ENCODE measurements around the gene THAP12.
"Not testable (repeated sequence)": the region's sequence is repeated elsewhere in the genome, so short reads cannot be mapped to it uniquely, and the experiment has no call there.

Gene THAP12, protein sequence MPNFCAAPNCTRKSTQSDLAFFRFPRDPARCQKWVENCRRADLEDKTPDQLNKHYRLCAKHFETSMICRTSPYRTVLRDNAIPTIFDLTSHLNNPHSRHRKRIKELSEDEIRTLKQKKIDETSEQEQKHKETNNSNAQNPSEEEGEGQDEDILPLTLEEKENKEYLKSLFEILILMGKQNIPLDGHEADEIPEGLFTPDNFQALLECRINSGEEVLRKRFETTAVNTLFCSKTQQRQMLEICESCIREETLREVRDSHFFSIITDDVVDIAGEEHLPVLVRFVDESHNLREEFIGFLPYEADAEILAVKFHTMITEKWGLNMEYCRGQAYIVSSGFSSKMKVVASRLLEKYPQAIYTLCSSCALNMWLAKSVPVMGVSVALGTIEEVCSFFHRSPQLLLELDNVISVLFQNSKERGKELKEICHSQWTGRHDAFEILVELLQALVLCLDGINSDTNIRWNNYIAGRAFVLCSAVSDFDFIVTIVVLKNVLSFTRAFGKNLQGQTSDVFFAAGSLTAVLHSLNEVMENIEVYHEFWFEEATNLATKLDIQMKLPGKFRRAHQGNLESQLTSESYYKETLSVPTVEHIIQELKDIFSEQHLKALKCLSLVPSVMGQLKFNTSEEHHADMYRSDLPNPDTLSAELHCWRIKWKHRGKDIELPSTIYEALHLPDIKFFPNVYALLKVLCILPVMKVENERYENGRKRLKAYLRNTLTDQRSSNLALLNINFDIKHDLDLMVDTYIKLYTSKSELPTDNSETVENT

DNA sequence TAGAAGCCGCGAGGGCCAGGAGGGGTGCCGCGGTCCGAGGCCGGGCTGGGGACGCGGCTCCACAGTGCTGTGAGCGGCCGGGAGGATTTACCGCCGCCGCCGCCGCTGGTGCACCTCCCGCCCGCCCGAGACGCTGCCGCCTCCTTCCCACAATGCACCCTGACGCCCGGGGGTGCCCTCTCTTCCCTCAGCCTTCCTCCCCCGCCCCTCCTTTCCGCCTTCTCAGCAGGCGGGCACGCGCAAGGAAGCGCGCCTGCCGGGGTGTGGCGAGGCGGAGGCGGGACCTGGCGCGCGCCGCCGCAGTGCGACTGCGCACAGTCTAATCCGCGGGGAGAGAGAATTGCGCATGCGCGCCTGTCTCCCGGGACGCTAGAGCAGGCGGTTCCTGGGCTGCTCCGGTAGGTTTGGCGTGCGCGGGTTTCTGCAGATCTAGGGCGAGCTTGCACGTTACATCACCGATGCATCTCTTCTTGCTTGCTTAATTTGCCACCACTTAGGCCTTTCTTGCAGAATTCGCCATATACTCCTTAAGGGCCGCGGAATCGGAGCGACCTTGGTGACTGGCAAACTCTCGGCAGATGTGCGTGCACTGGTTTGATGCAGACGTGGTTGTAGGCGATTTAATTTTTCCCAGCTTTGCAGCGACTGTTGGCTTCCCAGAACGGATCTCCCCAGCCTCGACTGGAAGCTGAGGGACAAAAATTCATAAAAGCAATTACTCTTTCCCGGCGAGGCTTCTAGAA, at the start of gene THAP12, which contains the start of gene GVQW3:
THAP12 (minus strand) TSS at position 156 of the 743 bp plus-strand sequence. CDS start 296 bp downstream, outside the sequence.
GVQW3 (plus strand) TSS at position 347 of the 743 bp plus-strand sequence. CDS start 506 bp downstream, outside the sequence.
- peak; percentile 100 for DNase-seq (ENCODE audit: low spot score)

DNA sequence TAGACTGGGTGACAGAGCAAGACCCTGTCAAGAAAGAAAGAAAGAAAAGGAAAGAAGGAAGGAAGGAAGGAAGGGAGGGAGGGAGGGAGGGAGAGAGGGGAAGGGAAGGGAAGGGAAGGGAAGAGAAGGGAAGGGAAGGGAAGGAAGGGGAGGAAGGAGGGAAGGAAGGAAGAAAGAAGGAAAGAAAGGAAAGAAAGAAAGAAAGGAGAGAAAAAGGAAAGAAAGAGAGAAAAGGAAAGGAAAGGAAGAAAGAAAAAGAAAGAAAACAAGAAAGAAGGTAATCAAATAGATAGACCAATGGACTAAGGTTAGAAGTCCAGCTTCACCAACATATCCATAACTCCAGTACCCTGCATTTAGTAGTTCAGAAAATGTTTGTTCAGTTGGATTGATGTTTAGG, 45.7 kb upstream of the THAP12 start:
- DNase-seq (ENCODE audit: low spot score): no peak

DNA sequence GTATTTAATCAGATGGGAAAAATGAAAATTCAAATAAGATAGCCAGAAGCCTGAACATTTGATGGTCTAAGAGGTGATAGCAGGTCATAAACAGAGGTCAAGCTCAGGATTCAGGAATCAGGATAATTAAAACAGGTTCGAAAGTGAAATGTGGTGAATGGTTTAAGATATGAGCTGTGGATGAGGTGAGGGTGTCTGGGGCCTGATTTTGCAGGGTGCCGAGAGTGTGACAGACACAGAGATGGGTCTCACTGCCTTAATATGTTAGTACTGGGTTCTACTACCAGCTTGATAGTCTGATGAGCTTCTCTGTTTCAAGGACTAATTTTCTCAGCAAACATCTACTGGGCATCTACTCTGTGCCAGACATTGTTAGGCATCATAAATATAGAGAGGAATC, 44.0 kb upstream of the THAP12 start:
- DNase-seq (ENCODE audit: low spot score): no peak

DNA sequence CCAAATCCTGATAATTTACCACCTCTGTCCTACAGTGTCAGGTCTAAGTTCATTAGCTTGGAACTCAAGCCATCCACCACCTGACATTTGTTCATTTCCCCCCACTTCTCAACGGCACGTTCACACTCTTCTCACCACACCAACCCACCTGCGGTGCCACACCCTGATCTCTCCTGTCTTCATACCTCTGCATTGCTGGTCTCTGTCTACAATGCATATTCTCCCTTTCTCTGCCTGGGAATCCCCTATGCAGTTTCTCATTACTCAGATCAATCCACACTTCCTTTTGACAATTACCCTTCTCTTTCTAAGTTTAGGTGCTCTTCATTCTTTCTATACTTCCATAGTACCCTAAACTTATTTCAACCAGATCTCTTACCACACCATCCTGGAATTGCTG, 43.4 kb upstream of the THAP12 start:
- no peak for DNase-seq (ENCODE audit: low spot score)

DNA sequence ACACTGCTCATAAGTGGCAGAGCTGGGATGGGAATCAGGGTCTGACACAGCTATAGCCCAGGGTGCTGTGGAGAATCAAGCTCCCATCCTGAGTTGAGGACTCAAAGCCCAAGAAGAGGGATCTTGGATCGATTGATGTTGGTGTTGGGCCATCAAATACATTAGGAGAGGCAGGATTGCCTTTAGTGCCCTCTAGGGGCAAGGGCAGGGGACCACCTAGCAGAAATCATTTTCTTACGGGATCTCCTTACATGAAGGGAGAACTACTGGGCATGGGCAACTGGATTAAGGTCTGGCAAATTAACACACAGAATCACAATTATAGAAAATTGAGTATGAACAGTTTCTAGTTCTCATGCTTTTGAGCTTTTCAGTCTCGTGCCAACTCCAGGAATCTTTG, 39.0 kb upstream of the THAP12 start:
- no peak for DNase-seq (ENCODE audit: low spot score)

DNA sequence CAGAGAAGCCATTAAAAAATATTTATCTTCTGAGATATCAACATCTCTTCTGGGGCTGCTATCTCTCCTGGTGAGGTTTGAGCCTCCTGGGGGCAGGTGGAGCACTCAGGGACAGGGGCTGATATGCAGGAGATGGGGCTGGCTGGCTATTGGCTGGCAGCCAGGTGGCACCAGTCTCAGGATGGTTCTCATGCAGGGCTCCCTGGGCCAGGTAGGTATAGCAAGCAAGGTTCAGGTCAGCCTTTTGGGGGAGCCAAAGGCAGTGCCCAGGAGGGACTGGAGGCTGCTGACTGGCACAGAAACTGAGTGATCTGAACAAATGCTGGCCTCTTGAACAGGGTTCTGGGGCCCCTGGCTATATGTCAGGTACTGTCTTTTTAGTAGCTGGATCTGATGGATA, 34.1 kb upstream of the THAP12 start:
- DNase-seq (ENCODE audit: low spot score): no peak

DNA sequence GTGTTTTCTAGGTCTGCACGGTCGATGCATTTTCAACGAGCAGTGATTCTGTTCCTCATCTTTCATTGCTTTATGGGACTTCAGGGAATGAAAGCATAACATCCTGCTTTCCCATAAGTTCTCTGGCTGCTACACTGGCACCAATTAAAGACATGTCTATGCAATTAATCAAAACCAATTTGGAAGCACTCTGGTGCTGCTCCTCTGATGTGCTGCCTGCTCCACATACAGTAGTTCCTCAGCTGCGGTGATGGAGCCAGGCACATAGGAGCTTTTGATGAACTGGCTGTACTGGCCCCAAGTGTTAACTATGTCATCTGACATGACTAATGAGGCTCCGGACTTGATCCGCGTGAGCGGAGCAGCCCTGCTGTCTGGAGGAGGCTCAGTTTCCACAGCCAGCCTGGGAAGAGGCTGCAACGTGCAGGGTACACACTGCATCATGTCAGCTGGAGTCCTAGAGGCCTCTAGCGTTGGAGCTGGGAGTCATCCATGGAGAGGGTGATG, 30.0 kb upstream of the THAP12 start:
- no peak for DNase-seq (ENCODE audit: low spot score)

DNA sequence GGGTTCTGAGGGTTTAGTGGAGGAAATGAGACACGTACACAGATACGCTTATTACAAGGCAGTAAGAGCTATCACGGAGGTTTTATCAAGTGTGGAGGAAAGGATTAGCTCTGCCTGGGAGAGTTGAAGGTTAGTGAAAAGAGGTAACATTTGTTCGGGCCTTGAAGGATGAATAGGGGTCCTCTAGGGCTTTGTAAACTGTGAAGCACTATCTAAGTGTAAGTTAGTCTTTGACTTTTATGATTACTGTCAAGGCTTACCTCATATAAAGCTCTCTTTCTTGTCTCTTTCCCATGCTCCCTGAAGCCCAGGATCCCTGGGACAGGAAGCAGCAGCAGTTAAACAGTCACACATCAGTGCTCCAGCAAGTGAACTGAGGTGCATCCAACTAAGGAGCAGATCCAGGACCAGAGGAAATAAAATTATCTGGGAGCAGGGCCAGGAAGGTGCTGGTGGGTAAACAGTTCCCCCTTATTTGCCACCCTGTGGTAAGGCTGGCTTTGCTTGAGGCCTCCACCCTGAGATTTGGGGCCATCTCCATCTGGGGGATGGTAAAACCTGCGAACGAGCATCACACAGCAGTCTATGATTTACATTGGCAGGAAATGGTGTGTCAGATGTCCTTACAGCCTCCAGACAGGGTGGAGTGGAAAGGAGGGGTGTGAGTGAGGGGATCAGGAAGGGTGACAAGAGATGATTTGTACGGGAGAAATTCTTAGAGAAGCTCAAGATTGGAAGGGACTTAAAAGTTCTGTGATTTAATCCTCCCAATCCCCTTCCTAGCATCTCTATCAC, 27.4 kb upstream of the THAP12 start:
- no peak for DNase-seq (ENCODE audit: low spot score)

DNA sequence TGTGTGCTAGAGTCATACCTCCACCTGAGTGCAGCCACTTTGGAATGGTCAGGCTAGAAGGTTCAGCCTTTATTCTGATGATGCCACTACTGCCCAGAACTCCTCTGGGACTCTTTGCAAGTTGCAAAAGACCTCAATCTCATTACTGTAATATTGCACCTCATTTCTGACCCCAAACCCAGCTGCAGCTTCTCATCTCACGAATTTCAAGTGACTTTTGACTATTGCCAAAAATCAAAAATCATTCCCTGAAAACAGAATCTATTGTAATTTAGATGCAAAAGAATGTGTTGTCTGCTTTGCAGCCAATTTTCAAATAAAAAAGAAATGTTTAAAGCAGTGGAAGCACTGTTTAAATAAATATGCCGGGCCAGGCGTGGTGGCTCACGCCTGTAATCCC, 25.4 kb upstream of the THAP12 start:
- DNase-seq (ENCODE audit: low spot score): no peak

DNA sequence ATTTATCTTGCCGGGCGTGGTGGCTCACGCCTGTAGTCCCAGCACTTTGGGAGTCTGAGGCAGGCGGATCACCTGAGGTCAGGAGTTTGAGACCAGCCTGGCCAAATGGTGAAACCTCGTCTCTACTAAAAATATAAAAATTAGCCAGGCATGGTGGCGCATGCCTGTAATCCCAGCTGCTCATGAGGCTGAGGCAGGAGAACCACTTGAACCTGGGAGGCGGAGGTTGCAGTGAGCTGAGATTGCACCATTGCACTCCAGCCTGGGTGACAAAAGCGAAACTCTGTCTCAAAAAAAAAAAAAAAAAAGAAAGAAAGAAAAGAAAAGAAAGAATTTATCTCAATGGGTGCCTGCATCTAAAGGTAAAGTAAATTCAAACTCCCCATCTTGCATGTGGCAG, 20.6 kb upstream of the THAP12 start:
- not testable (repeated sequence) for DNase-seq (ENCODE audit: low spot score)

DNA sequence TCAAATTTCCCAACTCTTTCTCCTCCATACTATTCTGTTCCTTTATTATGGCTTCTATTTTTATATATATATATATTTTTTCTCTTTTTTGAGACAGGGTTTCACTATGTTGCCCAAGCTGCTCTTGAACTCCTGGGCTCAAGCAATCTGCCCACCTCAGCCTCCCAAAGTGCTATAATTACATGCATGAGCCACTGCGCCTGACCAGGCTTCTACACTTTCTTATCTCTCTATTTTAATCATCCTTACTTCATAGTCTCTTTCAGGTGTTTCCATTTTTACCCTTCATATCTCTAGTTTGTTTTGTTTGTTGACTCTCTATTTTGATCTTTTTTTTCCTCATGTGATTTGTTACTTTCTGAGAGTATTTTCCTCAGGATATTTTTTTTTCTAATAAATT, 20.0 kb upstream of the THAP12 start:
- no peak for DNase-seq (ENCODE audit: low spot score)

DNA sequence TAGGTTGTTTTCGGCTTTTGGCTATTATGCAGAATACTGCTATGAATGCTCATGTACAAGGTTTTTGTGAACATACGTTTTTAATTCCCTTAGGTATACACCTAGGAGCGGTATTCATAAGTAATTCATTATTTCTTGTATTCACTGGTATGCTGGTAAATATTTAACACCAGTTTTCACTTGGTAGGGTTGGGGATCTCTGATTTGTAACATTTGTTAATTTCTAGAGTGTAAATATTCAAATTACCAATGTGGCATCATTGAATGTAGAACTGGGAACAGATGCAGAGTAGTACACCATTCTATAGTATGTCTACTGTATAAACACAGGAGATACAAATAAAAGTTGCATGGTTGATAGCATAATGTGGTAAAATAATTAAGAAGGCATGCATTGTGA, 16.5 kb upstream of the THAP12 start:
- DNase-seq (ENCODE audit: low spot score): no peak

DNA sequence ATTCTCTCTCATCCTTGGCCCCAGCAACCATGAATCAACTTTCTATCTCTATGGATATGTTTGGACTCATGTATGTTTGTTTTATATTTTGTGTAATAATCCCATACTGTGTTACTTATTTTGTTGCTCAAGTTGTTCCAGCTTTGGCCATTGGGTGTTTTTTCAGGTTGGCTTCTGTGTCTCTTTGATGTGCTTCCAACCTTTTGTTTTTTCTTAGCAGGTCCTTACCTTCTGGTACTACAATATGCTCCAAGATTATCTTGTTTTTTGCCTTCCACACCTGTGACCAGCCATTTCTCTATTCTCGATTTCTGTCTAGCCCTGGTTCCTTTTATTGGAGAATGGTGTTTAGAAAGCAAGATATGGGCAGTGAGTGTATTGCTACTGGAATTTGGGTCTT, 14.4 kb upstream of the THAP12 start:
- no peak for DNase-seq (ENCODE audit: low spot score)

DNA sequence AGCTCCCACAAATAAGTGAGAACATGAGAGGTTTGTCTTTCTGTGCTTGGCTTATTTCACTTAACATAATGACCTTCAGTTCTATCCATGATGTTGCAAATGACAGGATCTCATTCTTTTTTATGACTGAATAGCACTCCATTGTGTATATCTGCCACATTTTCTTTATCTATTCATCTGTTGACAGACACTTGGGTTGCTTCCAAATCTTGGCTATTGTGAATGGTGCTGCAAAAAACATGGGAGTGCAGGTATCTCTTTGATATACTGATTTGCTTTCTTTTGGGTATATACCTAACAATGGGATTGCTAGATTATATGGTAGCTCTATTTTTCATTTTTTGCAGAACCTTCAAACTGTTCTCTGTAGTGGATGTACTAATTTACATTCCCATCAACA, 13.5 kb upstream of the THAP12 start:
- DNase-seq (ENCODE audit: low spot score): no peak

DNA sequence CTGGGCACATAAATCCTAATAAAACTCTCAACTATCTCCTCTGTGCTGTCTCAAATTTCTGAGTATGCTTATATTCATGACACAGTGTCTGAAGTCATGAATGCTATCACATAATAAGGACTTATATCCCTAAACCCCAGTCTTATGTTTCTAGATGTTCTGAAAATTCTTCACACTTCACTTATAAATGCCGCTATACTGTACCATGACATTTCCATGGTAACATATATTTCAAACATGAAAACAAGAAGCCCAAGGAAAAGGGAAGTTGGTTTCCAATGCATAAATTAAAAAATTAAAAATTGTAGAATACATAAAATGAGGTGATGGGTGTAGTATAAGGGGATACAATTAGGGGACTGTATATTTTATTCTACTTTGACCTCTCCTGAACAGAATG, 11.9 kb upstream of the THAP12 start:
- DNase-seq (ENCODE audit: low spot score): no peak

DNA sequence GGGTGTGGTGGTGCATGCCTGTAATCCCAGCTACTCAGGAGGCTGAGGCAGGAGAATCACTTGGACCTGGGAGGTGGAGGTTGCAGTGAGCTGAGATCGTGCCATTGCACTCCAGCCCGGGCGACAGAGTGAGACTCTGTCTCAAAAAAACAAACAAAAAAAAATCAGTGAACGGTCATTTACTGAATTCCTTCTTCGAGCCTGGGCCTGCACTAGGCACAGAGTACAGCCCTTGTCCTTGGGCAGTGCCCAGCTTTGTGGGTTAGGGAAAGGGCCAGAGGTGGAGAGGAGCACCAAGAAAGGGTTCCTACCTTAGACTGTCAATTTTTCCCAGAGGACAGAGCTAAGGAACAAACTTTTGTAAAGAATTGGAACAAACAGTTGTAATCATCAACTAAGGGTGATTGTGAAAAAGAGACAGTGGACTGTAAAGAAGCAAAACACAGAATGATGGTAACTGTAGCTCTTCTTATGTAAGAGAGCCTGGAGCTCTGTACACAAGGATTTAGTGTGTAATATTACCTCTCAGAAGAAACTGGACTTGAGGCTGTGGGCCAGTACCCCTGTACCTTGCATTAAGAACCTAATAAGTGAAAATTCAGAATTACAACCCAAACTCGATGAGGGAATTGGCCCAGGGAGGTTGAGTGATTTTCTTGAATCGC, 11.0 kb upstream of the THAP12 start:
- no peak for DNase-seq (ENCODE audit: low spot score)

DNA sequence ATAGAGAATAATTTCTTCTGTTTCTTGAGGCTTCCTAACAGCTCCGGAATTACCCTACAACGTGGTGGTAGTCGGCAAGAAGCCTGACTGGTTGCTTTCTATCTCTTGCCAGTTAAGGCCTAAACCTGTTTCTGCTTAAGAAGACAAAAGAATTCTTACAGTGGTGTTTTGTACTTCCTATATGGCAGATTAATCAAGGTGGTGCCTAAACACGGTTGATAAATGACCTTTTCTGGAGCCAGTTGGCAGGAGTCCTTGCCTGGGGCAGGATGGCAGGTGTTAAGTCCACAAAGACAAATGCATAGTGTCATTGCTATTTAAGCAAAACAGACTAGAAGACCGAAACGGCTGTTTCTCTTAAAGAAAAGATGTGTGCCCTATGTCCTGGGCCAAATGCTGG, 10.1 kb upstream of the THAP12 start:
- DNase-seq (ENCODE audit: low spot score): no peak

DNA sequence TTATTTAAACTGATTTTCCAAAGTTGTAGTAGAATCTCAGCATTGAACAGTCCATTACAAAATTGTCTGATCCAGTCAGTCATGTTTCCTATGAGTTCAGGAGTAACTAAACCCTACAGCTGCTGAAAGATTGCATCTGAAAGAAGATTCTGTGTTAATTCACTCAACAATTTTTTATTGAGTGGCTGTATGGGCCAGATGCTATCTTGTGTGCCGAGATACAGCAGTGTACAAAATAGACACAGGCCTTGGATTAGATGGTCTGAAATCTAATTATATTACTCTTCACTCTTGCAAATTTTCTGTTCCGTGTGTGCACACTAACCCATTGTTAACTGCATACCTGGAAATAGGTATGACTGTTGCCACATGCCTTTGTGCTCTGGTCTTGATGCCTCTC, 7.5 kb upstream of the THAP12 start:
- DNase-seq (ENCODE audit: low spot score): no peak

DNA sequence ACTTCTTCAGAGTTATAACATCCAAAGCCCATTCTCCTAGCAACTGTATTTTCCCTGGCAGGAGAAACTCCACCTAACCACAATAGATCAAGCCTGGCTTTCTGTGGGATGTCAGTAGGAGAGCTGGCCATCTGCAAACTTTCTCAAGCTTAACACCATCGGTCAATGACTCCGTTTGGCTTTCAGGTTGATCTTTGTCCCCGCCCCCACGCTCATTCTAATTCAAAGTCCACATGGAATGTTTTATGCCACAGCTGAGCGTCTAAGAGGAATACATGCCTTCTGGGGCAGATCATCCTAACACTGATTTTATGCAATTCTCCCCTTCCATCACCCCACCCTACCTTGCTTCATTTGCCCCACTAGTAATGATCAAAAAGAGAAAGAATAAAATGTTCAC, 5.0 kb upstream of the THAP12 start:
- DNase-seq (ENCODE audit: low spot score): no peak

DNA sequence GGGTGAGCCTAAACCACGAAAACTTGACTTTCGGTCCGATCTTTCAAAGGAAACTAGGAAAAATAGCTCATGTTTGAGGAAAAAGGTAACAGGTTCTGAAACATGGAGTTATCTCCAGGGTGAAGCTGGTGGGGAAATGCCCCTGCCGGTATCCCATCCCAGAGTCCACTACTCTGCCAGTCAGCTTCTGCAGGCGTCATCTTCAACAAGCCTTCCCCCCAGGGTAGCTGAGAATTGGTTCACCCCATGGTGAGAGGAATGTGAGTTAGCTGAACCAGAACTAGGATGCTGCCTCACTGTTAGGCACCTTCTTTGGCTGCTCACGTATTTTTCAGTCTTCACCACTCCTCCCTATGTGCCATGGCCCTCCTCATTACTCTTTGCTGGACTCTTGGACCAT, 1.3 kb upstream of the THAP12 start:
- no peak for DNase-seq (ENCODE audit: low spot score)
